GM19035 (cell line): ENCODE results near the gene SMIM38.

Experiments used
- ATAC-seq: cut with Tn5 transposase; IDR thresholded peaks from one replicate; pipeline ENCODE4 v1.9.1; 2021; ENCODE audit not compliant: unreplicated experiment

Gene SMIM38

DNA sequence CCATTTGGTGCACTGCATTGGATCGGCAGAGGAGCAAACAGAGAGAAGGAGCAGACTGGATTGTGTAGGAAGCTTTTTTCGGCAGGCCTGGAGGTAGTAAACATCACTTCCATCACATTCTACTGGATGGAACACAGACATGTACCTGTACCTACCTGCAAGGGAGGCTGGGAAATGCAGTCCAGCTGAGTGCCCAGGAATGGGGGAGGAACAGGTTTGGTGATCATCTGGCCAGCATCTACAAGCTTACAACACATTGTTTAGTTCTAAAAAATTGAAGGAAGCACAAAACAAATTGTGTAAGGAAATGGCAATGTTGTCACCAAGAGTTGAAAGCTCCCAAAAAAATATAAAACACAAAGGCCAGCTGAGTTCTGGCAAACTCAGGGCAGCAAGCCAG is 19.1 kb downstream of the SMIM38 start:
- ATAC-seq, result no peak

DNA sequence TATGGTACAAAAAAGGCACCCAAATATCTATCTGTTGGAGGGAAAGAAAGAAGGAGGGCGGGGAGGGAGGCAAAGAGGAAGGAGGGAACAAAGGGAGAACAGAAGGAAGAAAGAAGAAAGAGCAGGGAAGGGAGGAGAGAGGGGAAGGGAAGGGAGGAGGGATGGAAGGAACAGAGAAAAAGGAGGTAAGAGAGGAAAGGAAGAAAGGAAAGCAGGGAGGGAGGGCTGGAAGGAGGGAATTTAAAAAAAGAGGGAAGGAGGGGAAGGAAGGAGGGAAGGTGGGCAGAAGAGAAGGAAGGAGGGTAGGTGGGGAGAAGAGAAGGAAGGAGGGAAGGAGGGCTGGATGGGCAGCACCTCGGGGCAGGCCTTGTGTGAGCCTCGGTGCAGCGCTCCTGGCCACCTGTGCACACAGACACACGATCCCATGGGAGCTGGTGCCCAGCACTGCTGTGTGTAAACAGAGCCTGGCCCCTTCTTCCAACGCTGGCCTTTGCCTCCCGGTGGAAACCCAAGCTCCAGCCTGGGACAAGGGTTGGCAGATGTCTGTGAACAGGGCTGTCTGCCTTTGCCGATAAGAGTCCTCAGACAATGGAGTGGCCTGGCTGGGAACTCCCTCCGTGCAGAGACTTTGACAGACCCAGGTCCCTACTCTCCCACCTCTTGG is 23.2 kb downstream of the SMIM38 start:
- ATAC-seq, result no peak

DNA sequence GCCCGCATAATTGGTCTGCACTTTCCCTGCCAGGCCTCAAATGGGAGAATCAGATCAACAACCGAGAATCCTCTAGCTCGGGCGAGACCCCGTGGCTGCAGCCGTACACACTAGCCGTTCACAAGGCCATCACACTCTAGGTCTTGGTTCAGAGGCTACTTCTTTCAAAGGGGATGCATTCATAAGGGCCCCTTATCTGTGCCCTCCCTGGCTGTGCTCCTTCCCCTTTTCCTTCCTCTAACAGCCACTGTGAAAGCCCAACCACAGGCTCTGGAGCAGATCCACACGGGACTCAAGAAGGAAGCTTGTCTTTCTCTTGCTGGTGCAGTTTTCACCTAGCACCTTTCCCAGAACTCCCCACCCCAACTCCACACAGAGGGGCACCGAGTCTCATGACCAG is 24.5 kb downstream of the SMIM38 start:
- no peak for ATAC-seq

DNA sequence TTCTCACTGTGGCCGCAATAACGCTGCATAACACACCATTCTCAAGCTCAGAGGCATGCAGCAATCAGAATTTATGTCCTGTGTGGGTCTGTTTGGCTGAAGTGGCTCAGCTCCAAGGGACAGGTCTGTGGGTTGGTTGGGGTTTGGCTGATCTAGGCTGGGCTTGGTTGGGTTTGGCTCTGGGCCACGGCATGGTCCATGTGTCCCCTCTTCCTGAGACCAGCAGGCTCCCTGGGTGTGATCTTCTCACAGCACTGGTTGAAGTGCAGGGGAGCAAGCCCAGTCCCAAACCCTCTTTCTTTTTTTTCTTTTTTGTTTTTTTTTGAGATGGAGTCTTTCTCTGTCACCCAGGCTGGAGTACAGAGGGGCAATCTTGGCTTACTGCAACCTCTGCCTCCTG is 25.0 kb downstream of the SMIM38 start:
- no peak for ATAC-seq

DNA sequence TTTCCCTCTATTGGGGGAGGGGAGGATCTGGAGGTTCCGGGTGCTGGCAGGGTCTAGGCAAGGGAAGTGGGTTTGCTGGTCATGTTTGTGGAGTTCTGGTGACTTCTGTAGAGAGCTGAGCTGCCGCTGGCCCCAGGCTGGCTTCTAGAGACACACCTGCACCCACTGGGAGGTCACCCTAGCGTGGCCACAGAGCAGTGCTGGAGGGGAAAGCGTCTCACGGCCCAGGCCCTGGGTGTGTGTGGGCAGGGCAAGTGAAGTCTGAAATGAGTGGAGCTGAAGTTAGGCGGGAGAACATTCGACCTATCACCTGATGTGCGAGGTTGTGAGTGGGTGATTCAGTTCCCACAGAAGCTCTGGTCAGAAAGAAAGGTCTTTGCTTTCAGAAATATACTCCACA is 27.9 kb downstream of the SMIM38 start:
- no peak for ATAC-seq

DNA sequence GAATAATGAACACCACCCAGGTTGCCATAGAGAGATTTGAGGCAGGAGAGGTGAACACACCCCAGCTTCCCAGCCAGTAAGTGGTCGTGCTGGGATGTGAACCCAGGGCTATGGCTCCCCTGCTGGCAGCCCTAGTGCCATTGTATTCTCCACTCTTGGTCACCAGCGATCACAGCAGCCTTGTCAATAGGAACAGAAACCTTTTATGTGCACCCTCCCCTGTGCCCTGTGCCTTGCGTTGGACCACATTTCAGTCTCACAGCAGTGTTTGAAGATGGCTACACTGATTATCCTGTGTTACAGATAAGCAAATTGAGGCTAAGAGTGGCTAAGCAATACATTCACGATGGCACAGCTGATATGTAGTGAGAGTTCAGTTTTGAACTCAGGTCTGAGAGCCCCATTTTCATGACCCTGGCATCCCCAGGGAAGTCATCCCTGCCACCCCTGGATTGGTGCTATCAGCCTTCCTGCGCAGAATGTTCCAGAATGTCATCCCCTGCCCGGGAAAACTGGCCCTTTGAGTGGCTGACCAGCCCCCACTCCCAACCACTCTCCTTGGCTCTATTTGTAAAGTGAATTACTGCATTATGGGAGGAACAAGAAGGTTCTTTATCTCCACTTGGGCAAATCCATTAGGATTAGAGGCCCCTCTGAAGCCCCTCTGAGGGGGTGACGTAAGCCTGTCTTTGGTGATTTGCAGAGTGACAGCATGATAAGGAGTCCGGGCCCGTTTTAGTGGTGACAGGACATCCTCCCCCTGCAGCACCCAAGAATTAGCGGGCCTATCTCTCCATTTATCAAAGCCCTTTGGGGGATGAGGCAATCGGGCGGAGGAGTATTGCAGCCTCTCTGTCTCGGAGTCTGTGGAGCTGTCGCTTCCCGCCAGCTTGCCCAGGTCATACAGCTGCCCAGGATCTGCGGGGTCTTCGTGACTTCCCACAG is 30.9 kb downstream of the SMIM38 start:
- ATAC-seq, result no peak

DNA sequence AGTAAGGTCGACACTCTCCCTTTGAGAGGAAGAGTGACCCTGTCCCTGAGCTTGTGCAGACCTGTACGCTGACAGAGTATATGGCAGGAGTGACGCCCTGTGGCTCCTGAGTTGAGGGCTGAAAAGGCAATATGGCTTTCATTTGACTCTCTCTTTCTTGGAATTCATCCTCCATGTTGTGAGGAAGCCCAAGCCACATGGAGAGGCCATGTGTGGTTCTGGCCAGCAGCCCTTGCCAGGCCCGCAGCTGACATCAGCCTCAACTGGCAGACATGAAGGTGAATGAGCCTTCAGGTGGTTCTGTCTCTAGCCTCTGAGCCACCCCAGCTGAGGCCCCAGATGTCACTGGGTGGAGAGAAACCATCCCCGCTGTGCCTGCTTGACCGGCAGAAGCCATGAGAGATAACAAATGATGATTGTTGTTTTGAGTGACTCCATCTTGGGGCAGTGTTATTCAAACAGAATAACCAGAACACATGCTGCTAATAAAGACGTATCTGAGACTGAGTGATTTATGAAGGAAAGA is 31.9 kb downstream of the SMIM38 start:
- no peak for ATAC-seq

DNA sequence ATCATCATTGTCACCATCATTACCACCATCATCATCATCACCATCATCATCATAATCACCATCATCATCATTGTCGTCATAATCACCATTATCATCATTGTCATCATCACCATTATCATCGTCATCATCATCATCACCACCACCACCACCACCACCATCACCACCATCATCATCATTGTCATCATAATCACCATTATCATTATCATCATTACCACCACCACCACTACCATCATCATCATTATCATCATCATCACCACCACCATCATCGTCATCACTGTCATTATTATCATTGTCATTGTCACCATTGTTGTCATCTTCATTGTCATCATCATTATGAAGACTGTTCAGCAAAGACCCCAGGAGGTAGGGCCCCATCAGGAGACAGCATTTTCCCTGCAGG is 33.3 kb downstream of the SMIM38 start:
- no peak for ATAC-seq

DNA sequence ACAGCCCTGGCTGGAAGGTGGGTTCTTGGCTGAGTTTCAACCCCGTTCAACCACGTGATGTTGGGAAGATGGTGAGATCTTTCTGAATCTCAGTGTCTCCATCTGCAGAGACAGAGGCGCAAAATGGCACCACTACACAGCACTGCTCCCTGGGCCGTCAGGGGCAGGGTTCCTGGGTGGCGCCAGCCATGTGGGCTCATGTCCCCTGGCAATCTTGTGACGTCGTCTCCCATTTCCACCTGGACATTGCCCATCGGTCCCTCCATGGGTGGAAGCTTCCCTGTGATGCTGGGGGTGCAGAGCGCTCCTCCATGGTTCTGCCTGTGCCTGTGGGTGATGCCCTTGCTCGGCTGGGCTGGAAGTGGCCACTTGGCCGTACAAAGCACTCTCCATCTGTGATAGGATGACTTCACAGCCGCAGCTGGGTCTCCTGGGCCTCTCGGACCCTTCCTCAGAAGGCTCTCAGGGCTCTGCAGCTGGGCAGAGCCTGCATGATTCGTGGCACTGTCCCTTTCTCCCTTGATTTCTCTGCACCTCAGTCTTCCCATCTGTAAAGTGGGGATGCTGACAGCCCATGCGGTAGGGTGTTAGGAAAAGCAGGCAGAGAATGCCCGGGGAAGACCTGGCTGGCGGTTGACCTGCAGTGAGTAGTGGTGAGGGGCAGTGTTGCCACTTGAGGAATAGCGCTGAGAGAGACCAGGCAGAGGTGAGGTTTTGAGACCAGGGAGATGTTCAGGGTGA is 35.2 kb downstream of the SMIM38 start:
- no peak for ATAC-seq

DNA sequence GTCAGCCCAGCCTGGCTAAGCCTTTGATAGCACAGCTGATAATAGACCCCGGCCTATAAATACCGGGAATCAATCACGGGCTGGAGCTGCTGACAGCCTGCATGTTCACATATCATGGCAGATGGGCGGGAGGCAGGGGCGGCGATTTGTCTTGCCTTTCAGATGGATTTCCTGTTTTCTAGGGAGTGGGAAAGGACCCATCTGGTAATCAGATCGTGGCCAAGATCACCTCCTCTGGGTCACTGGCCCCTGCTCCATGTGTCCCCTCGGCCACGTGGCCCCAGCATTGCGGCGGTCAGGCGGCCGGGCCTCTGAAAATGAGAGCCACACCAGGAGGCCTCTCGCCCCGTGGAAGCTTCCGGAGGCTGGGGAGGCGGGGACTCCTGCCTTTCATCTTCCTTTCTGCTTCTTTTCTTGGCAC is 36.6 kb downstream of the SMIM38 start:
- ATAC-seq, result no peak

DNA sequence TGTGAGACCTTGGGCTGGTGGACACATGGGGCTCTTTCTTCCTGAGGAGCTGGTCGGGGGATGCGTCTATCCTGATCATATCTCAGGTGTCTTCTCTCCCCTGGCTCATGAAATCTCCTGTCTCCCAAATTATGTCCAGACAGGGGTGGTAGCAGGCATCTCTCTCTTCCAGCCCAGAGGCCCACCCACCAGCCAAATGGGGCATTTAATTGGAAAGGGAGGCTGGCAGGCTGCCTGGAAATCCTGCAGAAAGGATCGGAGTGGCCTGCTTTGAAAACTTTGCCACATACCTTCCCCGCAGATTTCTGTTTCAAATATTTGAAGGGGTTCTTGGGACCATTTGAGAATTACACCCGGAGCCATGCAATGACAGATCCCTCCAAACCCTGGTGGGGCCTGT is 37.4 kb downstream of the SMIM38 start:
- ATAC-seq, result no peak

DNA sequence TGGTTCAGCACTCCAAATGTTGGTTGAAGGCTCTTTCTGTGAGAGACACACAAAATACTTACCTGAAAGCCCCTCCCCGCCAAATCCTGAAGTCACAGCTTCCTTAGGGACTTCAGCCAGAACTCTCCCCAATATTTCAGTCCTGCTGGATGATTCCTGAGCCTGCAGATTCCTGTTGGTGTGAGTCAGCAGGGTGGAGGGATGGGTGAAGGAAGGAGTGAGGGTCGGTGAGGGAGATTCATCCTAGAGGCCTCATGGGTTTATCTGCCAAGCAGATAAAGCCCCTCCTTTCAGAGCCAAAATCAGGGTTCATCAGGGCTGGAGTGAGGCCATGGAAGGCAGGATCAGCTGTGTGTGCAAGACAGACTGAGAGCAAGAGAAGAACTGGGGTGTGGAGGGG is 37.9 kb downstream of the SMIM38 start:
- ATAC-seq, result no peak

DNA sequence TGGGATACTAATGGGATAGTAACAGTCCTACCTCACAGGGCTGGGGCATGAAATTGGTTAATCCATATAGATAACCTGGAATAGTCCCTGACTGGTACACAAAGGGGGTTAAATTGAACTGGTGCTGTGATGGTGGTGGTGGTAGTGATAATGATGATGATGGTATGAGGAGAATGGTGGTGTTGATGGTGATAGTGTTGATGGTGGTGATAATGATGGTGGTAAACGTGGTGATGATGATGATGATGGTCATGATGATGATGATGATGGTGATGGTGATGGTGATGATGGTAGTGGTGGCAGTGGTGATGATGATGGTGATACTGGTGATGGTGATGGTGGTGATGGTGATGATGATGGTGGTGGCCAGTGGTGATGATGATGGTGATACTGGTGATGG is 38.7 kb downstream of the SMIM38 start:
- ATAC-seq, result no peak

DNA sequence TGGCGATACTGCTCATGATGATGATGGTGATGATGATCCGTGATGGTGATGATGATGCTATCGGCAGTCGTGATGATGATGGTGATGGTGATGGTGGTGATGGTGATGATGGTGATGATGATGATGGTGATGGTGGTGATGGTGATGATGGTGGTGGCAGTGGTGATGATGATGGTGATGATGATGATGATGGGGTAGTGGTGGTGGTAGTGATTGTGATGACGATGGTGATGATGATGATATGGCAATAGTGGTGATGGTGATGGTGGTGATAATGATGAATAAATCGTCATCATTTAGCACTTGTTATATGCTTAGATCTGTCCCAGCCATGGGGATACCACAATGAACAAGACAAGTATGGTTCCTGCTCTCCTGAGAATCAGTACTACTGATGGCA is 39.2 kb downstream of the SMIM38 start:
- no peak for ATAC-seq

DNA sequence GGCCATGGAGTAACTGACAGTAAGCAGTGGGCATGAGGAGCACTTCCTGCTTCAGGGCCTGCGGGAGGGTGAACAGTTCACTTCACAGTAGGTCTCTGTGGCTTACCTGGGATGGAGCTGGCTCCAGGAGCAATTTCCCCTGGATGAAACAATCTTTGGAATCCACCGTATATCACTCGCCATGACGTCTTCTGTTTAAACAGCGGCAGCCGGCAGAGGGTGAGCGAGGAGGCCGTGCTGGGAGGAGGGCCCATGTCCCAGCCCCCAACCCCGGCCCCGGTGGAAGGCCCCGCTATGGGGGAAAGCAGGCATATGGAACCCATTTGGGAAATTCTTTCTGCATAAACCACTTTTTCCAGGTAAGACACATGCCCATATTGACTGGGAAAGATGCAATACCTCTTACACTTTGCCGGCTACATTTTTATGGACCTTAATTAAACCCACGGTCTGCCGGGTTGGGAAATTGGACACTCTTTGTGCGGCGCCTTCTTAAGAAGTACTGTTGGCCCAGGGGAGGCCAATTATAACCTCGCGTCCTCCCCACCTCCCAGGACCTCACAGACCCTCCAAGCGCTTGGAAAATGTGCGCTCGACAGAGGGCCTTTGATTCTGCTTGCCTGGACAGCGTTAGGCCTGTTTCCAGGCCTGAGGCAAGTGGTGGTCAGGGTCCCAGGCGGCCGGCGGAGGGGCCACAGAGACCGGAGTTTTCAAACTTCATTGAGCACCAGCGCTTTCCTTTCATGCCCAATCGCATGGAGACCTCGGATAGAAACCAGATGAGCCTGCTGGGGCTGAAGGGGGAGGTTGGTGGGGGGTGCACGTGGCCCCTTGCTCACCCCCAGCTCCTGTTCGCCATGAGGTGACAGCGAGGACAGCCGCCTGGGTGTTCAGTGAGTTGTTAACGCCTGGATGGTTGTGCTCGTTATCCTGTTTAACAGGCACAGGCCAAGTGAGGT is 40.4 kb downstream of the SMIM38 start:
- ATAC-seq, result no peak

DNA sequence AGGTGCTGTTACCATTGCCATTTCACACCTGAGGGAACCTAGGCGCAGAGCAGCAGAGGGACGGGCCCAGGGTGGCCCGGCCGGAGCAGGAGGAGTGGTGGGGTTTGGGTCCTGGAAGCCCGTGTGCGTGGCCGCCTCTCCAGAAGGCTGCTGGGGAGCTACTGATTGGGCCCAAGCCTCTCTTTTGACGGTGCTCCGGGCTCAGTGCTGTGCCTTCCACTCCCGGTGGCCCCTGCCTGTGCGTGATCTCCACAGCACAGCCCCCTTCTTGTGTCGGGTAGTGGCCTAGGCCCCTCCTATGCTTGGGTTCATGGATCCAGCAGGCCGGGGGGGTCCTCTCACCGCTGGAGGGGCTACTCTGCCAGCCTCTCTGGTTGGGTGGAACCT is 41.0 kb downstream of the SMIM38 start:
- no peak for ATAC-seq

DNA sequence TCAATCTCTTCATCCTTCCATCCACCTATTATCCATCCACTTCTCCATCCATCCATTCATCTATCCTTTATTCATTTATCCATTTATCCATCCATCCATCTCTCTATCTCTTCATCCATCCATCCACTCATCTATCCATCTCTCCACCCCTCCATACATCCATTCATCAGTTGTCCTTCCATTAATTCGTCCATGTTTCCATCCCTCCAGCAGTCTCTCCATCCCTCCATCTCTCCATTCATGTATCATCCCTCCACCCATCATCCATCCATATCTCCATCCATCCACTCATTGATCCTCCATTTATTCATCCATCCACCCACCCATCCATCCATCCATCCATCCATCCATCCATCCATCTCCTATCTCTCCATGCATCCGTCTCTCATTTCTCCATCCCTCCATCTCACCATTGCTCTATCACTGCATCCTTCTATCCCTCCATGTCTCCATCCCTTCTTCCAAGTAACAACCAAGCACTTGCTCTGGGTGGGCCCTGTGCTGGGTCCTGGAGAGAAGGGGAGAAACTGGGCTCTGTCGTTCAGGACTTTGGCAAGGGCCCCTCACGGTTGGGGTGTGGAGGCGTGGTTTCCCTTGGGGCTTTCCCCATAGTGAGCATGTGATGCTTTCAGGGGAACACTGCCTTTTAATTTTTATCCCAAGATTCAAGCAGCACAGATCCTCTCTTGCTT is 43.3 kb downstream of the SMIM38 start:
- no peak for ATAC-seq

DNA sequence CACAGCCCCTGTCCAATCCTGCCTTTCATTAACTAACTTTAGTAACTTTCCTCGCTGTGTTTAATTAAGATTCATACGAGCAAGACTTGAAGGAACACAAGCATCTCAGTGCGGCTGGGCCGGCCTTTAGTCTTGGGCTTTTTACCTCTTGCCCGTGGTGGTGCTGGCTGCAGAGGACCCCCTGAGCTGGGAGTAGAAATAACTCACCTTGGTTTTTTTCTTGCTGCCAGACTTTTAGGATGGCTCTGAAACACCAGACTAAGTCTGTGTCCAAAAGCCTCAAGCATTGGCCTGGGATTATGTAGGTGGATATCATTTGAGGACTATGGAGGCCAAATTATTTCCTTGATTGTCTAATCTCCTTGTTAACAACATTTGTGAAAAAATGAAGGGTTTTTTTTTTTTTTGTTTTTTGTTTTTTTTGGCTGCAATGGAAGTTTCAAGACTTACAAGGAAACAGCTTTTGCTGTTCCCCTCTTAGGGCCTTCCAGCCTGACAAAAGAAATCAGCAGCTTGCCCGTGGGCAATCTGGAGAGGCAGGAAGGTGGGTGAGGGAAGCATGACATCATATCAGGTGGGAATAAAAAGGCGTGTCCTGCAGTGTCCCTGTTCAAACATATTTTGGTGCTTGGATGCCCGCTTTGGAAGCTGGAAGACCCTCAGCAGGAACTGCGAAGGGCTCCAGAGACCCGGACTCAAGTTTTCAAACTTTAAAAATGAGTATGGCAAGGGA is 44.0 kb downstream of the SMIM38 start:
- ATAC-seq, result no peak
